SK-N-SH (cell line): ENCODE results near the gene ASCC3. TPM values are rescaled to one million over a fixed set of nuclear protein-coding genes. Genes with fewer than 3 reads are reported as not detected.

ENCODE experiments used
- CTCF ChIA-PET: fragments of 300-600, 350-600 bp; formaldehyde crosslinking; extraction: SDS; loops from one replicate; lab custom pipeline; 2021; lab: Yijun Ruan, JAX
- POLR2A ChIA-PET: fragments of 350-600 bp; sonication (Branson Sonifier 250); formaldehyde crosslinking; extraction: SDS; loops from one replicate; lab custom pipeline; 2020; ENCODE audit warnings: antibody characterized with exemption, inconsistent platforms; lab: Yijun Ruan, JAX
- DNase-seq: peaks from one replicate; pipeline ENCODE4 v3.0.0; 2012
- H2AFZ ChIP-seq: fragments of 200-600 bp; sonication (generic); 2 replicates; pipeline ENCODE4 v1.8.1; 2016; ENCODE audit warnings: antibody characterized with exemption, mild to moderate bottlenecking, low read depth
- H3F3A ChIP-seq: fragments of 200-600 bp; sonication (generic); replicated peaks from 2 replicates; pipeline ENCODE3; 2016; ENCODE audit warnings: antibody characterized with exemption, mild to moderate bottlenecking; ENCODE audit not compliant: insufficient read depth
- H3K27ac ChIP-seq, 2 experiments: fragments of 200-500 bp in 1 of 2; fragments of 200-600 bp in 1 of 2; sonication (Bioruptor generic) in 1 of 2; sonication (generic), shearing (Covaris generic) in 1 of 2; 2 replicates each; pipeline versions ENCODE4 v1.5.1 to v1.6.1; 2014 to 2016; ENCODE audit warnings: low read depth in 2 of 2, inconsistent platforms in 1 of 2, low read length in 1 of 2, mild to moderate bottlenecking in 1 of 2, mixed read lengths in 1 of 2
- H3K27me3 ChIP-seq: fragments of 200-600 bp; sonication (generic), shearing (Covaris generic); 2 replicates; pipeline ENCODE4 v1.6.1; 2016; ENCODE audit warnings: mixed run types; ENCODE audit not compliant: insufficient read depth
- H3K36me3 ChIP-seq, 2 experiments: fragments of 200-500 bp in 1 of 2; fragments of 200-600 bp in 1 of 2; sonication (Bioruptor generic) in 1 of 2; sonication (generic) in 1 of 2; replicated peaks in 1 of 2; 2 replicates each; pipeline versions ENCODE3 to v1.5.1; 2014 to 2016; ENCODE audit warnings: low read length in 1 of 2, mild to moderate bottlenecking in 1 of 2; ENCODE audit not compliant: insufficient read depth in 2 of 2, control insufficient read depth in 1 of 2
- H3K4me1 ChIP-seq, 2 experiments: fragments of 200-500 bp in 1 of 2; fragments of 200-600 bp in 1 of 2; sonication (Bioruptor generic) in 1 of 2; sonication (generic), shearing (Covaris generic) in 1 of 2; 2 replicates each; pipeline versions ENCODE4 v1.5.1 to v1.6.1; 2014 to 2016; ENCODE audit warnings: low read depth in 1 of 2, low read length in 1 of 2, mixed run types in 1 of 2; ENCODE audit not compliant: insufficient read depth in 2 of 2, control insufficient read depth in 1 of 2
- H3K4me2 ChIP-seq: fragments of 200-600 bp; sonication (generic), shearing (Covaris generic); 2 replicates; pipeline ENCODE4 v1.6.1; 2017; ENCODE audit warnings: mixed run types
- H3K4me3 ChIP-seq, 2 experiments: fragments of 200-500 bp in 1 of 2; fragments of 200-600 bp in 1 of 2; sonication (Bioruptor generic) in 1 of 2; sonication (generic), shearing (Covaris generic) in 1 of 2; 2 replicates each; pipeline versions ENCODE4 v1.5.1 to v1.8.1; 2014 to 2016; ENCODE audit warnings: low read depth in 2 of 2, inconsistent platforms in 1 of 2, low read length in 1 of 2, mild to moderate bottlenecking in 1 of 2, mixed read lengths in 1 of 2, moderate library complexity in 1 of 2
- H3K79me2 ChIP-seq: fragments of 200-600 bp; sonication (generic); 2 replicates; pipeline ENCODE4 v1.8.1; 2017; ENCODE audit warnings: mild to moderate bottlenecking; ENCODE audit not compliant: insufficient read depth
- H3K9ac ChIP-seq: fragments of 200-600 bp; sonication (generic); 2 replicates; pipeline ENCODE4 v1.6.1; 2017; ENCODE audit warnings: mixed run types
- H3K9me2 ChIP-seq: fragments of 200-600 bp; sonication (generic); 2 replicates; pipeline ENCODE4 v1.6.1; 2017; ENCODE audit warnings: mixed run types
- H3K9me3 ChIP-seq: fragments of 200-600 bp; sonication (generic); 2 replicates; pipeline ENCODE4 v1.6.1; 2017; ENCODE audit warnings: mixed run types, mild to moderate bottlenecking, moderate library complexity
- H4K20me1 ChIP-seq: fragments of 200-600 bp; sonication (generic); 2 replicates; pipeline ENCODE4 v1.6.1; 2017; ENCODE audit warnings: mild to moderate bottlenecking, mixed run types; ENCODE audit not compliant: insufficient read depth
- ELF1 ChIP-seq: IDR thresholded peaks from 2 replicates; pipeline ENCODE4 v1.4.0; 2012
- EZH2phosphoT487 ChIP-seq: fragments of 200-600 bp; sonication (generic); IDR thresholded peaks from 2 replicates; pipeline ENCODE4 v1.6.1; 2017; ENCODE audit warnings: low read depth, mixed run types, mild to moderate bottlenecking, antibody characterized with exemption, moderate library complexity, borderline replicate concordance
- FOXJ3 ChIP-seq: sonication (generic); formaldehyde crosslinking; IDR thresholded peaks from 2 replicates; pipeline ENCODE4 v1.5.1; 2020; ENCODE audit warnings: mild to moderate bottlenecking, missing genetic modification reagents
- FOXM1 ChIP-seq: IDR thresholded peaks from 2 replicates; pipeline ENCODE4 v1.4.0; 2012; ENCODE audit warnings: low read depth, mild to moderate bottlenecking
- MXI1 ChIP-seq: IDR thresholded peaks from 2 replicates; pipeline ENCODE4 v1.6.1; 2012; ENCODE audit warnings: mild to moderate bottlenecking, low read depth, low read length, improper control_type of control experiment
- NRF1 ChIP-seq: IDR thresholded peaks from 2 replicates; pipeline ENCODE4 v1.6.1; 2012; ENCODE audit warnings: low read depth, mild to moderate bottlenecking, low read length
- POLR2AphosphoS5 ChIP-seq: IDR thresholded peaks from 2 replicates; pipeline ENCODE4 v1.6.1; 2012; ENCODE audit warnings: low read depth, low read length
- RCOR1 ChIP-seq: fragments of 150-350 bp; IDR thresholded peaks from 2 replicates; pipeline ENCODE4 v1.6.1; 2017; ENCODE audit warnings: antibody characterized with exemption, low read length
- SIN3A ChIP-seq: IDR thresholded peaks from 2 replicates; pipeline ENCODE4 v1.6.1; 2012; ENCODE audit warnings: low read depth, mild to moderate bottlenecking, low read length, moderate library complexity, borderline replicate concordance
- SMC3 ChIP-seq: IDR thresholded peaks from 2 replicates; pipeline ENCODE4 v1.6.1; 2012; ENCODE audit warnings: low read depth, low read length, improper control_type of control experiment
- TAF1 ChIP-seq: IDR thresholded peaks from 2 replicates; pipeline ENCODE4 v1.6.1; 2012; ENCODE audit warnings: low read depth, mild to moderate bottlenecking, low read length, moderate library complexity, borderline replicate concordance
- TEAD4 ChIP-seq: IDR thresholded peaks from 2 replicates; pipeline ENCODE4 v1.4.0; 2012; ENCODE audit warnings: mild to moderate bottlenecking, borderline replicate concordance; ENCODE audit not compliant: insufficient read depth
- WGBS: methylation state at CpG from one replicate; pipeline ENCODE4 v1.1.6; 2017; ENCODE audit warnings: low lambda C conversion rate; 5-methylcytosine and 5-hydroxymethylcytosine counted together
- polyA plus RNA-seq, 3 experiments: library from polyadenylated mRNA; depleted of rRNA; stranded (reverse); fragments of >200 nt; gene quantifications; 2 replicates each; pipeline ENCODE4 v1.2.3, GENCODE V29; 2012
- TF ChIP-seq, protein P1 (sequence below): IDR thresholded peaks from 2 replicates; pipeline ENCODE4 v1.4.0; 2012; ENCODE audit warnings: low read depth
- TF ChIP-seq, protein P2 (sequence below): IDR thresholded peaks from 2 replicates; pipeline ENCODE4; 2012

ASCC3 gene, protein sequence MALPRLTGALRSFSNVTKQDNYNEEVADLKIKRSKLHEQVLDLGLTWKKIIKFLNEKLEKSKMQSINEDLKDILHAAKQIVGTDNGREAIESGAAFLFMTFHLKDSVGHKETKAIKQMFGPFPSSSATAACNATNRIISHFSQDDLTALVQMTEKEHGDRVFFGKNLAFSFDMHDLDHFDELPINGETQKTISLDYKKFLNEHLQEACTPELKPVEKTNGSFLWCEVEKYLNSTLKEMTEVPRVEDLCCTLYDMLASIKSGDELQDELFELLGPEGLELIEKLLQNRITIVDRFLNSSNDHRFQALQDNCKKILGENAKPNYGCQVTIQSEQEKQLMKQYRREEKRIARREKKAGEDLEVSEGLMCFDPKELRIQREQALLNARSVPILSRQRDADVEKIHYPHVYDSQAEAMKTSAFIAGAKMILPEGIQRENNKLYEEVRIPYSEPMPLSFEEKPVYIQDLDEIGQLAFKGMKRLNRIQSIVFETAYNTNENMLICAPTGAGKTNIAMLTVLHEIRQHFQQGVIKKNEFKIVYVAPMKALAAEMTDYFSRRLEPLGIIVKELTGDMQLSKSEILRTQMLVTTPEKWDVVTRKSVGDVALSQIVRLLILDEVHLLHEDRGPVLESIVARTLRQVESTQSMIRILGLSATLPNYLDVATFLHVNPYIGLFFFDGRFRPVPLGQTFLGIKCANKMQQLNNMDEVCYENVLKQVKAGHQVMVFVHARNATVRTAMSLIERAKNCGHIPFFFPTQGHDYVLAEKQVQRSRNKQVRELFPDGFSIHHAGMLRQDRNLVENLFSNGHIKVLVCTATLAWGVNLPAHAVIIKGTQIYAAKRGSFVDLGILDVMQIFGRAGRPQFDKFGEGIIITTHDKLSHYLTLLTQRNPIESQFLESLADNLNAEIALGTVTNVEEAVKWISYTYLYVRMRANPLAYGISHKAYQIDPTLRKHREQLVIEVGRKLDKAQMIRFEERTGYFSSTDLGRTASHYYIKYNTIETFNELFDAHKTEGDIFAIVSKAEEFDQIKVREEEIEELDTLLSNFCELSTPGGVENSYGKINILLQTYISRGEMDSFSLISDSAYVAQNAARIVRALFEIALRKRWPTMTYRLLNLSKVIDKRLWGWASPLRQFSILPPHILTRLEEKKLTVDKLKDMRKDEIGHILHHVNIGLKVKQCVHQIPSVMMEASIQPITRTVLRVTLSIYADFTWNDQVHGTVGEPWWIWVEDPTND (N-terminal part only)
- 17.9 and 20.9 TPM in 2 replicates for polyA plus RNA-seq (2012; rRNA removed)
- 22.3 TPM in 2 replicates for polyA plus RNA-seq (2012; cell fraction: cytosol; rRNA removed)
- polyA plus RNA-seq (2012; cell fraction: nucleus; rRNA removed), result 13.8 and 36.6 TPM in 2 replicates

DNA sequence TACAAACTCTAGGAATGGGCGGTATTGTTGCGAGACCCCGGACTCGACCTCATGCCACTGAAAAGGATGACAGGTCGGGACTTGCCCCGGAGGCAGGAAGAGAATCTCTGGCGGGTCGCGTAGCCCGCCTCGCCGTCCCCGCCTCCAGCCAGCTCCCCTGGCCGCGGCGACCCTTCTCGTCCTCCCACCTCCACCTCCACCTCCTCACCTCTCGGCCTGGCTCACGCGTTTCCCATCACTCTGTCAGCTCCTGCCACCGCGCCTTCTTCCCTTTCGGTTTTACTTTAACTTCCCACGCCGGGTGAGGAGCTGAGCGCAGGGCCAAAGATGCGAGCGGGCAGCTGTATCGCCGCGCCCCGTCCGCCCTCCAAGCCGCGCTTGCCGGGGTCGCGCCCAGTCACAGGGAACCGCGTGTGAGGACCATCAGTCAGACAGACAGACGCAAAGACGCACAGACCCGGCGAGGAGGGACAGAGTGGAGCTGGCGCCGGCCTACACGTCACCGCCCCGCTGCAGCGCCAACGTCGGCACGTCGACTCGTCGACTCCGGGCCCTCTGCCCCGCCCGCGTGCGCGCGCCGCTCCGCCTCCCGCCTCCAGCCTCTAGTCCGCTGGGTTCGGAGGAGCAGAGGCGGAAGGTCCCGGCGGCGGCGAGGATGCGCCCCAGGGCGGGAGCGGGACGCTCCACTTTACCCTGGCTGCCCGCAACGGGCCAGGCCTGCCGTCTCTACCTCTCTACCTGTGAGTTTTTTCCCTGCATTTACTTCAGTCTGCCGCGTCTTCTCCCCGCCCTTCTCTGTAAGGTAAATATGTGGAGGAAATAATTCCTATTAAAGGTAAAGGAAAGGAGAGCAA is at the start of gene ASCC3:
TSS of gene ASCC3 (minus strand) at position 477 of the 854 bp plus-strand sequence. CDS start 13,332 bp downstream, outside the sequence.
- peak within 1 kb of the TSS; percentile 96 for H2AFZ ChIP-seq
- TF ChIP-seq, protein P1, sequence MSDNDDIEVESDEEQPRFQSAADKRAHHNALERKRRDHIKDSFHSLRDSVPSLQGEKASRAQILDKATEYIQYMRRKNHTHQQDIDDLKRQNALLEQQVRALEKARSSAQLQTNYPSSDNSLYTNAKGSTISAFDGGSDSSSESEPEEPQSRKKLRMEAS, result peak; percentile 46; the same call in 1 of the 2 replicates
- no peak for TF ChIP-seq FOXM1
- no peak for TF ChIP-seq EZH2phosphoT487
- 0 out of 2 replicates have a peak, but pooled peaks have one; percentile 30 for TF ChIP-seq RCOR1
- TF ChIP-seq MXI1, result peak; percentile 93
- no peak for TF ChIP-seq SMC3
- TF ChIP-seq, protein P2, sequence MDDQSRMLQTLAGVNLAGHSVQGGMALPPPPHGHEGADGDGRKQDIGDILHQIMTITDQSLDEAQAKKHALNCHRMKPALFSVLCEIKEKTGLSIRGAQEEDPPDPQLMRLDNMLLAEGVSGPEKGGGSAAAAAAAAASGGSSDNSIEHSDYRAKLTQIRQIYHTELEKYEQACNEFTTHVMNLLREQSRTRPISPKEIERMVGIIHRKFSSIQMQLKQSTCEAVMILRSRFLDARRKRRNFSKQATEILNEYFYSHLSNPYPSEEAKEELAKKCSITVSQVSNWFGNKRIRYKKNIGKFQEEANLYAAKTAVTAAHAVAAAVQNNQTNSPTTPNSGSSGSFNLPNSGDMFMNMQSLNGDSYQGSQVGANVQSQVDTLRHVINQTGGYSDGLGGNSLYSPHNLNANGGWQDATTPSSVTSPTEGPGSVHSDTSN, result peak; percentile 60; the same call in 1 of the 2 replicates
- peak; percentile 89 for TF ChIP-seq POLR2AphosphoS5
- peak; percentile 85 for TF ChIP-seq TAF1
- TF ChIP-seq FOXJ3 (CRISPR knock-in tag), result peak; percentile 49; the same call in 1 of the 2 replicates
- peak; percentile 45 for TF ChIP-seq ELF1
- TF ChIP-seq SIN3A, result peak; percentile 59; the same call in 1 of the 2 replicates
- peak; percentile 65 for TF ChIP-seq NRF1
- TF ChIP-seq TEAD4, result no peak
- TF ChIP-seq, all 33 proteins: peak for 10
- H3F3A ChIP-seq, result no peaks in the 10 kb centered on the region
- no peaks in the 10 kb centered on the region for H3K9me2 ChIP-seq
- no peaks in the 10 kb centered on the region for H3K27me3 ChIP-seq
- POLR2A ChIA-PET, result interaction anchor here (0.5 kb wide), 1 partner anchor 35 kb away, joined by 3 read pairs; no protein-coding TSS in a partner anchor
- peaks cover 50% of the 10 kb centered on the region for H3K79me2 ChIP-seq
- WGBS, result under 1% methylated on average over 37 of the region's 83 CpGs
- H3K4me1 ChIP-seq, result peaks cover 6 to 13% of the 10 kb centered on the region in 2 experiments; a peak in 3 of 4 replicates
- H3K36me3 ChIP-seq, result no peaks in the 10 kb centered on the region
- no peaks in the 10 kb centered on the region for H3K9me3 ChIP-seq
- H4K20me1 ChIP-seq, result peaks cover 26% of the 10 kb centered on the region
- H3K4me3 ChIP-seq, result peak within 1 kb of the TSS; percentile 97 to 99
- peak; percentile 92 for DNase-seq
- CTCF ChIA-PET, result no interaction called here
- H3K27ac ChIP-seq, result peak within 1 kb of the TSS; percentile 90 to 91
- H3K4me2 ChIP-seq, result peak within 1 kb of the TSS; percentile 74
- peak within 1 kb of the TSS; percentile 78 for H3K9ac ChIP-seq
